SK-N-SH (cell line): ENCODE results near the gene UCK2. TPM values are rescaled to one million over a fixed set of nuclear protein-coding genes. Genes with fewer than 3 reads are reported as not detected.

Experiments used
- CTCF ChIA-PET: fragments of 300-600, 350-600 bp; formaldehyde crosslinking; extraction: SDS; loops from one replicate; lab custom pipeline; 2021; lab: Yijun Ruan, JAX
- POLR2A ChIA-PET: fragments of 350-600 bp; sonication (Branson Sonifier 250); formaldehyde crosslinking; extraction: SDS; loops from one replicate; lab custom pipeline; 2020; ENCODE audit warnings: antibody characterized with exemption, inconsistent platforms; lab: Yijun Ruan, JAX
- DNase-seq: peaks from one replicate; pipeline ENCODE4 v3.0.0; 2012
- H2AFZ ChIP-seq: fragments of 200-600 bp; sonication (generic); 2 replicates; pipeline ENCODE4 v1.8.1; 2016; ENCODE audit warnings: antibody characterized with exemption, mild to moderate bottlenecking, low read depth
- H3F3A ChIP-seq: fragments of 200-600 bp; sonication (generic); replicated peaks from 2 replicates; pipeline ENCODE3; 2016; ENCODE audit warnings: antibody characterized with exemption, mild to moderate bottlenecking; ENCODE audit not compliant: insufficient read depth
- H3K27ac ChIP-seq, 2 experiments: fragments of 200-500 bp in 1 of 2; fragments of 200-600 bp in 1 of 2; sonication (Bioruptor generic) in 1 of 2; sonication (generic), shearing (Covaris generic) in 1 of 2; 2 replicates each; pipeline versions ENCODE4 v1.5.1 to v1.6.1; 2014 to 2016; ENCODE audit warnings: low read depth in 2 of 2, inconsistent platforms in 1 of 2, low read length in 1 of 2, mild to moderate bottlenecking in 1 of 2, mixed read lengths in 1 of 2
- H3K27me3 ChIP-seq: fragments of 200-600 bp; sonication (generic), shearing (Covaris generic); 2 replicates; pipeline ENCODE4 v1.6.1; 2016; ENCODE audit warnings: mixed run types; ENCODE audit not compliant: insufficient read depth
- H3K36me3 ChIP-seq, 2 experiments: fragments of 200-500 bp in 1 of 2; fragments of 200-600 bp in 1 of 2; sonication (Bioruptor generic) in 1 of 2; sonication (generic) in 1 of 2; replicated peaks in 1 of 2; 2 replicates each; pipeline versions ENCODE3 to v1.5.1; 2014 to 2016; ENCODE audit warnings: low read length in 1 of 2, mild to moderate bottlenecking in 1 of 2; ENCODE audit not compliant: insufficient read depth in 2 of 2, control insufficient read depth in 1 of 2
- H3K4me1 ChIP-seq, 2 experiments: fragments of 200-500 bp in 1 of 2; fragments of 200-600 bp in 1 of 2; sonication (Bioruptor generic) in 1 of 2; sonication (generic), shearing (Covaris generic) in 1 of 2; 2 replicates each; pipeline versions ENCODE4 v1.5.1 to v1.6.1; 2014 to 2016; ENCODE audit warnings: low read depth in 1 of 2, low read length in 1 of 2, mixed run types in 1 of 2; ENCODE audit not compliant: insufficient read depth in 2 of 2, control insufficient read depth in 1 of 2
- H3K4me2 ChIP-seq: fragments of 200-600 bp; sonication (generic), shearing (Covaris generic); 2 replicates; pipeline ENCODE4 v1.6.1; 2017; ENCODE audit warnings: mixed run types
- H3K4me3 ChIP-seq, 2 experiments: fragments of 200-500 bp in 1 of 2; fragments of 200-600 bp in 1 of 2; sonication (Bioruptor generic) in 1 of 2; sonication (generic), shearing (Covaris generic) in 1 of 2; 2 replicates each; pipeline versions ENCODE4 v1.5.1 to v1.8.1; 2014 to 2016; ENCODE audit warnings: low read depth in 2 of 2, inconsistent platforms in 1 of 2, low read length in 1 of 2, mild to moderate bottlenecking in 1 of 2, mixed read lengths in 1 of 2, moderate library complexity in 1 of 2
- H3K79me2 ChIP-seq: fragments of 200-600 bp; sonication (generic); 2 replicates; pipeline ENCODE4 v1.8.1; 2017; ENCODE audit warnings: mild to moderate bottlenecking; ENCODE audit not compliant: insufficient read depth
- H3K9ac ChIP-seq: fragments of 200-600 bp; sonication (generic); 2 replicates; pipeline ENCODE4 v1.6.1; 2017; ENCODE audit warnings: mixed run types
- H3K9me2 ChIP-seq: fragments of 200-600 bp; sonication (generic); 2 replicates; pipeline ENCODE4 v1.6.1; 2017; ENCODE audit warnings: mixed run types
- H3K9me3 ChIP-seq: fragments of 200-600 bp; sonication (generic); 2 replicates; pipeline ENCODE4 v1.6.1; 2017; ENCODE audit warnings: mixed run types, mild to moderate bottlenecking, moderate library complexity
- H4K20me1 ChIP-seq: fragments of 200-600 bp; sonication (generic); 2 replicates; pipeline ENCODE4 v1.6.1; 2017; ENCODE audit warnings: mild to moderate bottlenecking, mixed run types; ENCODE audit not compliant: insufficient read depth
- EP300 ChIP-seq, 2 experiments: IDR thresholded peaks; 2 replicates each; pipeline versions ENCODE4 v1.4.0 to v1.6.1; 2012; ENCODE audit warnings: borderline replicate concordance in 1 of 2, low read depth in 1 of 2, low read length in 1 of 2
- FOSL2 ChIP-seq: IDR thresholded peaks from 2 replicates; pipeline ENCODE4 v1.4.0; 2012; ENCODE audit warnings: low read depth, mild to moderate bottlenecking, moderate library complexity, borderline replicate concordance
- FOXJ3 ChIP-seq: sonication (generic); formaldehyde crosslinking; IDR thresholded peaks from 2 replicates; pipeline ENCODE4 v1.5.1; 2020; ENCODE audit warnings: mild to moderate bottlenecking, missing genetic modification reagents
- GABPA ChIP-seq: IDR thresholded peaks from 2 replicates; pipeline ENCODE4 v1.4.0; 2012; ENCODE audit warnings: low read depth, mild to moderate bottlenecking
- MEF2A ChIP-seq: IDR thresholded peaks from 2 replicates; pipeline ENCODE4 v1.4.0; 2012; ENCODE audit warnings: low read depth, borderline replicate concordance
- MXI1 ChIP-seq: IDR thresholded peaks from 2 replicates; pipeline ENCODE4 v1.6.1; 2012; ENCODE audit warnings: mild to moderate bottlenecking, low read depth, low read length, improper control_type of control experiment
- NFIC ChIP-seq: IDR thresholded peaks from 2 replicates; pipeline ENCODE4 v1.4.0; 2012; ENCODE audit warnings: borderline replicate concordance
- POLR2AphosphoS5 ChIP-seq: IDR thresholded peaks from 2 replicates; pipeline ENCODE4 v1.6.1; 2012; ENCODE audit warnings: low read depth, low read length
- RAD21 ChIP-seq: IDR thresholded peaks from 2 replicates; pipeline ENCODE4 v1.6.1; 2012; ENCODE audit warnings: mild to moderate bottlenecking, low read length
- SIN3A ChIP-seq: IDR thresholded peaks from 2 replicates; pipeline ENCODE4 v1.6.1; 2012; ENCODE audit warnings: low read depth, mild to moderate bottlenecking, low read length, moderate library complexity, borderline replicate concordance
- YY1 ChIP-seq: IDR thresholded peaks from 2 replicates; pipeline ENCODE4 v1.4.0; 2012; ENCODE audit warnings: low read depth, mild to moderate bottlenecking
- WGBS: methylation state at CpG from one replicate; pipeline ENCODE4 v1.1.6; 2017; ENCODE audit warnings: low lambda C conversion rate; 5-methylcytosine and 5-hydroxymethylcytosine counted together
- polyA plus RNA-seq, 3 experiments: library from polyadenylated mRNA; depleted of rRNA; stranded (reverse); fragments of >200 nt; gene quantifications; 2 replicates each; pipeline ENCODE4 v1.2.3, GENCODE V29; 2012
- TF ChIP-seq, protein P1 (sequence below): IDR thresholded peaks from 2 replicates; pipeline ENCODE4 v1.4.0; 2012; ENCODE audit warnings: low read depth
- TF ChIP-seq, protein P2 (sequence below): IDR thresholded peaks from 2 replicates; pipeline ENCODE4 v1.4.0; 2012; ENCODE audit warnings: low read depth, borderline replicate concordance
- TF ChIP-seq, protein P3 (sequence below): IDR thresholded peaks from 2 replicates; pipeline ENCODE4 v1.4.0; 2012; ENCODE audit warnings: low read depth, borderline replicate concordance

Gene UCK2
- polyA plus RNA-seq, 1 of the 3 experiments (the other 2 are of a cell fraction) = 53.7 TPM

DNA sequence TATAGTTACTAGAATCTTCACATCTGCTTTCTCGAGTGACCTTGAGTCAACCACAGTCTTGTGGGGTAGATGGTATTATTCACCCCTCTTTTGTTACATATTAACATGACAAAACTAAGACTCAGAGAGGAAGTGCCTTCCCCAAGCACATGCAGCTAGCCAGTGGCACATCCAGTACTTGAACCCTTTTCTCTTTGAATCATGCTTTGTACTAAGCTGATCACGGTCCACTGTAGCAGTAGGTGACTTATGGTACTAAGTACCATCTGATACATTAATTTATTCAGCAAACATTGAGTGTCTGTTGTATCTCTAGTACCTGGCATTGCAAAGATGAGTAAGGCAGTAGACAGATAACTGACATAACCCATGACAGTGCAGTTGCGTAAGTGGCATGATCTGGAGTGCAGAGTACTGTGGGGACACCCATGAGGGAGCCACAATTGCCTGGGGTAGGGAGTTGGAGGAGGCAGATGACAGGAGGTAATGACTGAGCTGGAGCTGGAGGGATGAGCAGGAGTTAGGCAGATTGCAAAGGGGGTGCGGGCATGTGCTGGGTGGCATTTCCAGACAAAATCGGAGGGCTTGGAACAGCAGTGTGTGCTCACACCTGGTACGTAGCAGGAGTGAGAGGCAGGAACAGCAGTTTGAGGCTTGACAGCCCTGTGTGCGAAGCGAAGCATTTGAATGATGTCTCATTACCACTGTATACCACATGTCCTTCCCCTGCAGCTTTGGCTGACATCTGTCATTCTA lies 29.8 kb downstream of the UCK2 start:
- ChIA-PET POLR2A (no interaction called here), CTCF (interaction anchor here (0.9 to 1.3 kb wide), 2 partner anchors 9 to 10 kb away, joined by 3 read pairs; no protein-coding TSS in a partner anchor)
- no peaks in the 10 kb centered on the region for H3K27me3 ChIP-seq
- H3K4me1 ChIP-seq = peaks cover 18 to 35% of the 10 kb centered on the region in 2 experiments; a peak in 3 of 4 replicates
- peaks cover 72% of the 10 kb centered on the region for H3K79me2 ChIP-seq
- H3K9me3 ChIP-seq = no peaks in the 10 kb centered on the region
- H3K9ac ChIP-seq = no peak overlapping the region
- DNase-seq = no peak
- H3K4me2 ChIP-seq = peak overlapping the region; percentile 16; the same call in 1 of the 2 replicates
- 86% methylated on average over 8 of the region's 8 CpGs for WGBS
- H3K36me3 ChIP-seq = no peaks in the 10 kb centered on the region
- peaks cover 21% of the 10 kb centered on the region for H4K20me1 ChIP-seq
- no peak overlapping the region for H3K27ac ChIP-seq
- TF ChIP-seq FOSL2 = no peak
- no peak for TF ChIP-seq EP300 (IDR thresholded peaks at IDR 0.05; ENCODE audit: borderline replicate concordance in 1 of 2, low read depth in 1 of 2, low read length in 1 of 2)
- TF ChIP-seq MXI1 = no peak
- no peak for TF ChIP-seq RAD21
- TF ChIP-seq YY1 = no peak
- no peak for TF ChIP-seq GABPA
- TF ChIP-seq MEF2A = no peak
- no peak for TF ChIP-seq NFIC
- TF ChIP-seq SIN3A = no peak
- TF ChIP-seq POLR2AphosphoS5 = no peak
- peaks cover 7% of the 10 kb centered on the region for H3F3A ChIP-seq
- no peak overlapping the region for H2AFZ ChIP-seq
- no peaks in the 10 kb centered on the region for H3K9me2 ChIP-seq
- H3K4me3 ChIP-seq = no peak overlapping the region

DNA sequence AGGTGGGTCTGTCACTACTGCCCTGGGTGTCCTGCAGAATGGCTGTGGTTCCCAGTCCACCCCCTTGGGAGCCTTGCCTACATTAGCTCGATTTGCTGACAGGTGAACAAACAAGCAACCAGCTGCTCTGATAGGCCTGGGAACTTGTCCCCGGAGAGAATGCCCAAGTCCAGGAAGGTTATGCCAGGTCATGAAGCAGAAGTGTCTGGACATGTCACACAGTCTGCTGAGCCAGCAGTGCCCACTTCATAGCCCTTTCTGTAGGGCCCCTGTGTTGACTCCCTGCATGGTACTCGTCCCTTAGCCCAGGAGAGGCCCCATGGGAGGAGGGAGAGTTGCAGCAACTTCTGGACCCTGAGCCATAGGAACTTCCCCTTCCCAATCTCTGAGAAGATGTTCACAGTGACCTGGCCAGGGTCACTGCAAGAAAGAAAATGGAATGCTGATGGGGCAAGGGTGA lies 31.0 kb downstream of the UCK2 start:
- Histone ChIP-seq H3K27ac (peak overlapping the region in 1 of 2 experiments; percentile 25; a peak in 1 of 4 replicates), H3F3A (peaks cover 7% of the 10 kb centered on the region), H3K27me3 (no peaks in the 10 kb centered on the region), H3K79me2 (peaks cover 67% of the 10 kb centered on the region), H3K4me1 (peaks cover 13 to 42% of the 10 kb centered on the region in 2 experiments; a peak in 3 of 4 replicates), H3K36me3 (no peaks in the 10 kb centered on the region), H3K9me2 (no peaks in the 10 kb centered on the region), H4K20me1 (peaks cover 21% of the 10 kb centered on the region), H3K4me2 (no peak overlapping the region), H3K9me3 (no peaks in the 10 kb centered on the region), H2AFZ (no peak overlapping the region)
- no CpG with 5 or more reads among the region's 3 CpGs for WGBS
- CTCF ChIA-PET = no interaction called here
- POLR2A ChIA-PET = no interaction called here
- TF ChIP-seq, protein P1, sequence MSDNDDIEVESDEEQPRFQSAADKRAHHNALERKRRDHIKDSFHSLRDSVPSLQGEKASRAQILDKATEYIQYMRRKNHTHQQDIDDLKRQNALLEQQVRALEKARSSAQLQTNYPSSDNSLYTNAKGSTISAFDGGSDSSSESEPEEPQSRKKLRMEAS = no peak
- TF ChIP-seq, protein P2, sequence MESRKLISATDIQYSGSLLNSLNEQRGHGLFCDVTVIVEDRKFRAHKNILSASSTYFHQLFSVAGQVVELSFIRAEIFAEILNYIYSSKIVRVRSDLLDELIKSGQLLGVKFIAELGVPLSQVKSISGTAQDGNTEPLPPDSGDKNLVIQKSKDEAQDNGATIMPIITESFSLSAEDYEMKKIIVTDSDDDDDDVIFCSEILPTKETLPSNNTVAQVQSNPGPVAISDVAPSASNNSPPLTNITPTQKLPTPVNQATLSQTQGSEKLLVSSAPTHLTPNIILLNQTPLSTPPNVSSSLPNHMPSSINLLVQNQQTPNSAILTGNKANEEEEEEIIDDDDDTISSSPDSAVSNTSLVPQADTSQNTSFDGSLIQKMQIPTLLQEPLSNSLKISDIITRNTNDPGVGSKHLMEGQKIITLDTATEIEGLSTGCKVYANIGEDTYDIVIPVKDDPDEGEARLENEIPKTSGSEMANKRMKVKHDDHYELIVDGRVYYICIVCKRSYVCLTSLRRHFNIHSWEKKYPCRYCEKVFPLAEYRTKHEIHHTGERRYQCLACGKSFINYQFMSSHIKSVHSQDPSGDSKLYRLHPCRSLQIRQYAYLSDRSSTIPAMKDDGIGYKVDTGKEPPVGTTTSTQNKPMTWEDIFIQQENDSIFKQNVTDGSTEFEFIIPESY = no peak
- no peak for TF ChIP-seq FOXJ3 (CRISPR knock-in tag)
- TF ChIP-seq, protein P3, sequence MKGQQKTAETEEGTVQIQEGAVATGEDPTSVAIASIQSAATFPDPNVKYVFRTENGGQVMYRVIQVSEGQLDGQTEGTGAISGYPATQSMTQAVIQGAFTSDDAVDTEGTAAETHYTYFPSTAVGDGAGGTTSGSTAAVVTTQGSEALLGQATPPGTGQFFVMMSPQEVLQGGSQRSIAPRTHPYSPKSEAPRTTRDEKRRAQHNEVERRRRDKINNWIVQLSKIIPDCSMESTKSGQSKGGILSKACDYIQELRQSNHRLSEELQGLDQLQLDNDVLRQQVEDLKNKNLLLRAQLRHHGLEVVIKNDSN = no peak
- TF ChIP-seq, all 33 proteins: peak for 0
- no peak overlapping the region for H3K9ac ChIP-seq
- no peak for DNase-seq
- no peak overlapping the region for H3K4me3 ChIP-seq
